A549 (cell line): Measurements from ENCODE around the gene CPNE1.
"Not testable (repeated sequence)": the region's sequence is repeated elsewhere in the genome, so short reads cannot be mapped to it uniquely, and the experiment has no call there.

Experiments used
- CEBPB ChIP-seq, 2 experiments: fragments of >200 bp in 1 of 2; sonication (Bioruptor Twin) in 1 of 2; formaldehyde crosslinking in 1 of 2; IDR thresholded peaks; 2 replicates each; pipeline ENCODE4 v1.6.1; 2012 to 2016
- CHD4 ChIP-seq: fragments of 200-600 bp; sonication (generic); IDR thresholded peaks from 2 replicates; pipeline ENCODE4 v1.6.1; 2016; ENCODE audit warnings: antibody characterized with exemption, mild to moderate bottlenecking, borderline replicate concordance
- CTCF ChIP-seq: fragments of >200 bp; sonication (Bioruptor Twin); formaldehyde crosslinking; IDR thresholded peaks from 3 replicates; pipeline ENCODE4 v1.5.1; 2016
- EP300 ChIP-seq, 2 experiments: fragments of >200 bp; sonication (Bioruptor Twin); formaldehyde crosslinking; IDR thresholded peaks; 2 replicates in 1 of 2; 3 replicates in 1 of 2; pipeline ENCODE4 v1.6.1; 2016 to 2017
- POLR2A ChIP-seq: IDR thresholded peaks from 2 replicates; pipeline ENCODE4 v1.6.1; 2012; ENCODE audit warnings: mild to moderate bottlenecking, low read length
- RAD21 ChIP-seq, 2 experiments: fragments of >200 bp in 1 of 2; sonication (Bioruptor Twin) in 1 of 2; formaldehyde crosslinking in 1 of 2; IDR thresholded peaks in 1 of 2; conservative IDR thresholded peaks in 1 of 2; 2 replicates in 1 of 2; 3 replicates in 1 of 2; pipeline ENCODE4 v1.6.1; 2012 to 2018; ENCODE audit warnings: inconsistent platforms in 1 of 2
- REST ChIP-seq: fragments of 200-600 bp; sonication (generic); IDR thresholded peaks from 2 replicates; pipeline ENCODE4 v1.6.1; 2016; ENCODE audit warnings: antibody characterized with exemption, mild to moderate bottlenecking, moderate library complexity
- RFX5 ChIP-seq: fragments of 450-650 bp; IDR thresholded peaks from 2 replicates; pipeline ENCODE4 v1.7.1; 2014; ENCODE audit warnings: antibody characterized with exemption, mild to moderate bottlenecking, moderate library complexity
- SMC3 ChIP-seq: fragments of >200 bp; sonication (Bioruptor Twin); formaldehyde crosslinking; IDR thresholded peaks from 3 replicates; pipeline ENCODE4 v1.6.1; 2018; ENCODE audit warnings: inconsistent platforms

DNA sequence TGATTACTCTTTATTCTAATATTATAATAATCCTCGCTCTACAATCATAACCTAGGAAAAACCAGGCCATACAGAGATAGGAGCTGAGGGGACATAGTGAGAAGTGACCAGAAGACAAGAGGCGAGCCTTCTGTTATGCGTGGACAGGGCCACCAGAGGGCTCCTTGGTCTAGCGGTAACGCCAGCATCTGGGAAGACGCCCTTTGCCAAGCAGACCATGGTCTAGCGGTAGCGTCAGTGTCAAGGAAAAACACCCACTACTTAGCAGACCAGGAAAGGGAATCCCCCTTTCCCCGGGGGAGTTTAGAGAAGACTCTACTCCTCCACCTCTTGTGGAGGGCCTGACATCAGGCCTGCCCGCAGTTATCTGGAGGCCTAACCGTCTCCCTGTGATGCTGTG lies 22.2 kb upstream of the CPNE1 start:
- TF ChIP-seq CTCF (peak; percentile 39), RAD21 (conservative IDR thresholded peaks at IDR 0.05 in 1 of 2, IDR thresholded peaks at IDR 0.05 in 1 of 2) (peak; percentile 37 to 72; a peak in 4 of 5 replicates), SMC3 (peak; percentile 38; the same call in 2 of the 3 replicates)
- not testable (repeated sequence) for TF ChIP-seq REST; EP300 (IDR thresholded peaks at IDR 0.05); RFX5; CHD4; CEBPB (IDR thresholded peaks at IDR 0.05); POLR2A
